ENCODE results near the gene ELF2.
A peak's percentile ranks its signal among the peaks of the same experiment; 100 is the strongest.
"Not testable (repeated sequence)": the region's sequence is repeated elsewhere in the genome, so short reads cannot be mapped to it uniquely, and the experiment has no call there.

ELF2 gene

DNA sequence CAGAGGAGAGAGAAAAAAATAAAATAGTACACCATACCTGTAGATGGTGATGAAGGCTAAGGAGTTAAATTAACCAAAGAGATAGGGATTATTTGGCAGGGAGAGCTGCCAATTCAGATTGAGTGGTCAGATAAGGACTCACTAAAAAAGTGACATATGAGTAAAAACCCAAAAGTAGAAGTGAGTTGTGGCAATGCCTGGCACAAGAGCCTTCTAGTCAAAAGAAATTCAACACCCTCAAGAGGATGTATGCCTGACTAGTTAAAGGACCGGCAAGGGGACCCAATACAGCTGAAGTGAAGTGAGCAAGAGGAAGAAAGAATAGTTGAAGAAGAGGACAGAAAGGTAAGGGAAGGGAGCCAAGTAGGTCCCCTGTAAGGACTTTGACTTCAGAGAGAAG, 34.9 kb downstream of the ELF2 start:
- DNase-seq = no peak

DNA sequence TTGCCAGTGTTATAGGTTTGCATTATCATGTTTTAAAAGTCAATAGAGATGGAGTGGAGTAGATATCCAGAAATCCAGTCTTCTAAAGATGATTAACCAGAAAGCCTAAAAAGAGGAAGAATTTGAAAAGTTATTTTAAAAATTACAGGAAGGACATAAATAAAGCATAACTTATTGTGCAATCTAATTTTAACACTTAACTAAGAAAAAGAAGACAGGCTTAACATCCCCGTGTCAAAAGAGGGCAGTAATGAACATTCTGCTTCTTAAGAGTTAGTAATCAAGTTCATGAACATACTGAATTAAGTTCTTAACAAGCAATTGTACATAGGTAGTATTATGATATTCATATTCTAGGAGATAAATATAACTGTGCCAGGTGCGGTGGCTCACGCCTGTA, 39.3 kb downstream of the ELF2 start:
- no peak for DNase-seq

DNA sequence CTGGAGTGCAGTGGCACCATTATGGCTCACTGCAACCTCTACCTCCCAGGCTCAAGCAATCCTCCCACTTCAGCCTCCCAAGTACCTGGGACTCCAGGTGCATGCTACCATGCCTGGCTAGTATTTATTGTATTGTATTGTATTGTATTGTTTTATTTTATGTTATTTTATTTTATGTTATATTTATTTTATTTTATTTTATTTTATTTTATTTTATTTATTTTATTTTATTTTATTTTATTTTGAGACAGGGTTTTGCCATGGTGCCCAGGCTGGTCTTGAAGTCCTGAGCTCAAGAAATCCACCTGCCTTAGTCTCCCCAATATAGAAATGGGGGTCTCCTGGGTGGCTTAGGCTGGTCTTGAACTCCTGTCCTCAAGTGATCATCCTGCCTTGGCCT, 42.6 kb downstream of the ELF2 start:
- DNase-seq = no peak

DNA sequence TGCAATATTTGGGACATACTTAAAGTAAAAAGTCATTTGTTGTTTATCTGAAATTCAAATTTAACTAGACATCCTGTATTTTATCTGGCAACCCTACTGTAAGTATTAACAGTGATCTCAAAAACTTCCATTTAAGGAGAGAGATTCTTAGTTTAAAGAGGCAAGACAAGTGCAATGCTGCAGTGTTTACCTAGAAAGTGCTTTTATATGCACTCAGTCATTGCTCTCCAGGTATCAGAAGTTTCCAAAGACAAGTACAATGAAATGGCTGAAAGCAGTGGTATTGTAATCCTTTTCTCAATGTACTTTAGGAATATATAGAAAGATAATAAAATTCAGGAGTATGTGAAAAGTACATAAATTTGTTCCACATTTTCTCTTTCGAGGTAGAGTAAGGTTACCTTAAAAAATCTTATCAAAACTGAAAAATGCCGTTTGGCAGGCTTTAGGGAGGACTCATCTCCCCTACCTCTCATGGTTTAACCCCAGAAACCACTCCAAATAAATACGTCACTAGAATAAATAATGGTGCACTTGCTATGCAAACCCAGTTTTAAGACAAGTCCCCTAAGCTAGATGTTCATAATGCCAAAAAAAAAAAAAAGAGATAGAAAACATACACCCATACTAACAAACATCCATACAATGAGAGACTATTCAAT, 45.7 kb downstream of the ELF2 start:
- DNase-seq = no peak

DNA sequence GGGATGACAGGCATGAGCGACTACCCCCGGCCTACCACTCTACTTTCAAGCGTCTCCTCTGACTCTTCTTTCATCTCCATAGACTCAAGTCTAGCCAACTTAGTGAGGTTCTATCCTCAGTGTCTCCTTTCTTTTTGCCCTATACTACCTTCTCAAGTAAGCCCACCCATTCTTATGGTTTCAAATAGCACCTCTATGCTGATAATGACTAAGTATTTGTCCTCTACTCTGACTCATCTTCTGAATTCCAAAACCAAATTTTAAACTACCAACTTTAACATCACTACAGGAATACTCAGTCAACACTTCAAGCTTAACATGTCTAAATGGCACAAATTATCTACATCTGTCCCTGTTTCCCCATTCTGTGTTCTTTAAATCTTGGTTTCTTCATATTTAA, 47.8 kb downstream of the ELF2 start:
- no peak for DNase-seq

DNA sequence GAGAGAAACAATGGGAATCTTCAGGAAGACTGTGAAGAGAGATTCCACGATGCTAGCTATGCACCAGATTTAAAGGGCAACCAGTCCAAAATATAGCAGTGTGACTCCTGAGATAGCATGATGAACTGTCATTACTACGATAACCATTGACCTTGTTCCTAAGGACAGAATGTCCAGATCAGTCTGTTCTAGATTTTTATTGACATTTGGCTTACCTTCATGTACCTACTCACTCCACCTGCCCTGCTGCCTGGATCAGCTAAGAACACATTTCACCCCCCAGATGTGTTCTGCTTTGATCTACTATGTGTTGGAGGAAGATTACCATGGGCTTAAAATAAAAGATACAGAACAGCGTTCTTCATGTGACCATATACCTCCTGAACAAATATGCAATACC, 50.1 kb downstream of the ELF2 start:
- no peak for DNase-seq

DNA sequence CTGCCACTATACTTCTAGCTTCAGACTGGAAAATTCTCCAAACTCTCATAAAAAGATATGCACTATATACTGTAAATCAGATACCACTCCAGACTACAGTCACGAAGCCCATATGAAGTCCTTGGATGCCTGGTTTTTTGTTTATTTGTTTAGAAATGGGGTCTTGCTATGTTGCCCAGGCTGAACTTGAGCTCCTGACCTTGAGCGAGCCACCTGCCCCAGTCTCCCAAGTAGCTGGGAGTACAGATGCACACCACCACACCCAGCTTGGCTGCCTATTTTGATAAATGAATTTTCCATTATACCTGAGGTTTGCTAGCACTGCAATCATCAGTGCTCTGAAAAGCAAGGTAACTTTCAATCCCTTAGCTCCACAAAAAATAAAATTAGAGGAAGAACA, 53.1 kb downstream of the ELF2 start:
- no peak for DNase-seq

DNA sequence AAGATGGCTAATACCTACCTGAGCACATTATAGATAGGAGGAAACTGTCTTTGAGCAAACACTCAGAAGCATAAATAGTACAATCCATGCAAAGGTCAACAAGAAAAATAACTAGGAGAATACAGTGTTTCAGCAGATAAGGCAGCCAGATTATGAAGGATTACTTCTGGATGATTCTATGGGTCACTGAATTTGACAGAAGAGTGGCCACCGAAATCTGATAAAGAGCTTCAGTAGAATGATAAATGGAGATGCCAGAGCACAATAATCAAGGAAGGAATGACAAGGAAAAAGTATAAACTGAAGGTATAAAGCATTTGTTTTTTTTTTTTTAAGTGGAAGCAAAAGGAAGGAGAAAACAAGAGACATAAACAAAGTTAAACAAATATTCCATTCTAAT, 58.7 kb downstream of the ELF2 start:
- no peak for DNase-seq

DNA sequence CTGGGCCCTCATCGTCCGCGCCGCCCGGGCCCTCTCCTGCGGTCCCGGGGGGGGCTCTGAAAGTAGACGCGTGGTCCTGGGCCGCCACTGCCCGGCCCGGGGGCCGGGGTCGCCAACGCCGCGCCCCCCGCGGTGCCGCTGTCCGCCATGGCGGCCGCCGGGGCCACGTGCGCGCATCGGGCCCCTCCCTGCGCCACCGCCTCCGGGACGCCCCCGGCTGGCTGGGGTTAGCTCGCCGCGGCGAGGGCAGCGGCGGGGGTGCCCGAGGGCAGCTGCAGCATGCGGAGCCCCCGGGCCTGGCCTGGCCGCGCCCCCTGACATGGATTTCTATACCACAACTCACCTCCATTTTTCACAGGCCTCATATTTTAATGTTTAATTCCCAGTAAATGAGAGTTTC, 61.8 kb downstream of the ELF2 start:
- no peak for DNase-seq

DNA sequence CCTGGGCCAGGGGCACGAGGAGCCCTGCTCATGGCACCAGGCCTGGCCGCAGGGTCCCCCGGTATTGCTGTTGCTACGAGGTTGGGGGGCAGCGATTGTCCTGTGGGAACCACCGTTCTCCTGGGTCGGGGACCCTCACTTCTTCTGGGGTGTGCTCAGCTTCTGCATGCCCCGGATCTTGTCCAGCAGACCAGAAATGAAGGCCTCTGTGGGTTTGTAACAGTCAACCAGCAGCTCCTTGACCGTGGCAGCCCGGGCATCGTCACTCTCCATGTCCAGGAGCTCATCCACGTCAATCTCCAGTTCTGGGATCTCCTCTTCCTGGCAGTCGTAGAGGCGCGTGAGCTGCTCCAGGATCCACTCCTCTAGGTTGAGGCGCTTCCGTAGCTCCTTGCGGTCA, 62.2 kb downstream of the ELF2 start:
- not testable (repeated sequence) for DNase-seq

DNA sequence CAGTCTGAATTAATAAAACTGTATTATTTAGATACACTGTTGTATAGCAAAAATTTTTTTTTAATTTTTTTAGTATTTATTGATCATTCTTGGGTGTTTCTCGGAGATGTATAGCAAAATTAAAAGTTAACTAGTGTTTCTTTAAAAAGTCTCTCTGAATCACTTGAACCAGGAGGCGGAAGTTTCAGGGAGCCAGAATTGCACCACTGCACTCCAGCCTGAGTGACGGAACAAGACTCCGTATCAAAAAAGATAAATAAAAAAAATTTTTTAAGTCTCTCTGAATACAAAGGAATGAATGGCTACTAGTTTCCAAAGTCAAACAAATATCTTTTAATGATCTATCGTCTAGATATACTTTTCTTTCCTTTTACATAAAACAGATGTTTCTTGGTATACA, 64.4 kb downstream of the ELF2 start:
- no peak for DNase-seq

DNA sequence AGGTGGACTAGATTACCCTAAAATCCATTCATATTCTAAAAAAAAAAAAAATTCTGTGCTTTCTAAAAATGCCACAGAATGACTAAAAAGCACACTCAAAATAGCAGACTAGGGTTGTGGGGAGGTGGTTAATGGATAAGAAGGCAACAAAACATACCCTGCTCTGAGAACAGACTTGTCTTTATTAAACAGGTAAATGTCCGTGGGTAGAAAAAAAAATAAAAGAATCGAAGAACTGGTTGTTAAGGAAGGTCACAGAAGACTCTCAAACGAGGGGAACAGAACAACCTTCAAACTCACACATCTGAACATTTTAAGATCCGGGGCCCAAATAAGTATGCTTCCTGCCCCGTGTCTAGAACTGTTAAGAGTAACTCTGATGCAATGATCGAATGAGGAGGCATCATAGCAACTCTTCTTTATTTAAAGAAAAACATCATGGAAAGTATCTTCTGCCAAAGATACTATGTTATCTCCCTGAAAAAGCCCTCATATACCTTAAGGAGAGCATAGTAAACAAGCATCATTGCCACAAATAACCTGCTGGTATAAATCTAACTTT, 68.4 kb downstream of the ELF2 start:
- no peak for DNase-seq

DNA sequence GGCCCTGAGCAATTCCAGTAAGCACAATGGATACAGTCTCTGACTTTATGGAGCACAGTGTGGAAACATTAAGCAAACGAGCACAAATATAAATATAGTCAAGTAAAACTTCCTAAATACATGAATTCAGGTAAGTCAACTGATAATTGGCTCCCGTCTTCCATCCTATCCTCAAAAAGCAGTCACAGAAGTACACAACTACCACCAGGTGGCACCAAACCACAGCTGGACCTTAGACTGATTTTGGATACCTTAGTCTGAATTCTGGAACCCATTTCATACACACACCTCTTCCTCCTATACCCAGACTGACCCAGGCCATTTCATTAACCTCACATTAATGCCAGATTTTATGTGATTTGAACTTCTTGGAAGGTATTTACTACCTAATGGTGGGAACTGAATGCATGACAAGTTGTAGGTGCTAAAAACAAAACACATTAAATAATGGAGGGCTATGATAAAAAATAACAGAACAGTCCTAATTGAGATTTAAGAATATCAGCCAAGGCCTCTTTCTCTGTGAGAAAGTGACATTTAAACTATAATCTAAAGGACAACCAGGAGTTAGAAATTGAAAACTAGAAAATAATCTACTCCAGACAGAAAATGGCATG, 77.5 kb downstream of the ELF2 start:
- DNase-seq = peak; percentile 77

DNA sequence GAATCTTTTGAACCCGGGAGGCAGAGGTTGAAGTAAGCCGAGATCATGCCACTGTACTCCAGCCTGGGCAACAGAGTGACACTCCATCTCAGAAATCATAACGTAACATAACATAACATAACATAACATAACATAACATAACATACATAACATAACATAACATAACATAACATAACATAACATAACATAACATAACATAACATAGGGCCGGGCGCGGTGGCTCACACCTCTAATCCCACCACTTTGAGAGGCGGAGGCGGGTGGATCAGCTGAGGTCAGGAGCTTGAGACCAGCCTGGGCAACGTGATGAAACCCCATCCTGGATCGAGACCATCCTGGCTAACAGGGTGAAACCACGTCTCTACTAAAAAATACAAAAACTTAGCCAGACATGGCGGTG, 84.7 kb downstream of the ELF2 start:
- DNase-seq = no peak

DNA sequence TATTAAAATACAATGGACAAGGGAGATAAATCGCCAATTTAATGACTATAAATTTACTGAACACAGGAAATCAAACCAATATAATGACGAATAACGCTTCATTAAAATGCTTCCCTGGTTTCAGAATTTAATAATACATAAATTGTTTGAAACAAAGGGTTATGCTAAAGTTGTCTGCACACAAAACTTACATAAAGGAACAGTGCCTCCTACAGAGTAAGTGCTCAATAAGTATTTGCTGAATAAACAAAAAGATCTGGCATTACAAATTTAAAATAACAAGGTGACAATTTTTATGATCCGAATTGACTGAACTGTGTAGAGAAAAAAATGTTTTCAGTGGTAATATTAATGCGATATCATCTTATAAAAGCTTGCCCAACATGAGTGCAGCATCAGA, 91.9 kb downstream of the ELF2 start:
- DNase-seq = no peak

DNA sequence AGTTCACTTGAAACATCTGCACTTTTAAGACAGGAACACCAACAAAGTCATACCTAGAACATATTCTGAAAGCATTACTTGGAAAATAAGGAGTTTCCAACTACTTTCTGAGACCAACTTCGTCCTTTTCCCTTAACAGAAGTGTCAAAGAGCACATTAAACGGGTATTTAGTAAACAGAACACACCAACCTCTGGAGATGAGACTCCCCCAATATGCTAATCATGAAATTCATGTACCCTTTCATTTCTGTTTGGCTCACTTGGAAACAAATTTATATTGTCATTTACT, 92.3 kb downstream of the ELF2 start:
- DNase-seq = no peak

DNA sequence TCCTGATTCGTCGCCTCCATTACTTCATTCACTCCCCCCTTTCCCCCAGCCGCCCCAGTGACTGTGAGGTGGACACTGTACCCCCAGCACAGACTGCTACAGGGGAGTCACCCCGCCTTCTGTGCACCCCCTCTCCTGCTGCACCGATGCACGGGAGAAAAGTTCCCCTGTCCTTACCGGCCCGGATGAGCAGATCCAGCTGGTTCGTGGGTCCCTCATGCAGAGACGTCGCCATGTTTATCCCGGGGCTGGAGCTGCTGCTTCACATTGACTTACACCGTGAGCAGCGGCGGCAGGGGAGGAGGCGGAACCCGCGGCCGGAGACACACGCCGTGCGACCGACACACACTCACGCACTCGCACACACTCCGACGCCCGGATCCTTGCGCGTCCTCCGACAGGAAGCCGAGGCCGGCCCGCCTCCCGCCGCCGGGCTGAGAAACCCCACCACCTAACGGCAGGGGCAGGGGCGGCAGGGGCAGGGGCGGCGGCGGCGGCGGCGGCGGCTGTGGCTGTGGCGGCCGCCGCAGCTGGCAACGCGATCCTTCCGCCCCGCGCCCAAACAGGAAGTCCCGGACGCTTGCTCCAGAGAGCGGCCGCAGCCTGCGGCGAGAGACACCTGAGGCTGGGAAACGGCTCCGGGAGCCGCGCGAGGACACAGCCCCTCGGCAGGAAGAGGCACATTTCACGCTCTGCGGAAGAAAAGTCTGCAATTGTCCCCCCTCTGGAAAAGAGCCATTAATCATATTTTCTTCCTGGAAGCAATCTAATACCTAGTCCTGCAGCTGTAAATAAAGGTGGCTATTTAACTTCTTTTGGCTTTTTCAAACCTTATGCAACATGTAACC, 92.8 kb downstream of the ELF2 start:
- peak; percentile 95 for DNase-seq

DNA sequence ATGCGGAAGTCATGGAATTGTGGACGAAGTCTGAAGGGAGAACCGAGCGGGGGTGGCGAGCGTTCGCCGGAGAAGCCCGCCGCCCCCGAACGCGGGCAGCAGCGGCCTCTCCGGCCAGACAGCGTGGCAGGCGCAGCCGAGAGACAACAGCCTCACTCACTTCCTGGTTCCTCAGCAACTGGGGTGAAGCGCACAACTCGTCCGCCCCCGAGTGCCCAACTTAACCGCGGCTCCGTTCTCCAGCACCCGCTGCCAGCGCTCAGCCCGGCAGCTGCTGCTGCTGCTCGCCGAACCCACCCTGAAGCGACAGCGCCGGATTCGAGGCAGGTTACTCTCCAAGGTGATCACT, 93.4 kb downstream of the ELF2 start:
- DNase-seq = no peak

DNA sequence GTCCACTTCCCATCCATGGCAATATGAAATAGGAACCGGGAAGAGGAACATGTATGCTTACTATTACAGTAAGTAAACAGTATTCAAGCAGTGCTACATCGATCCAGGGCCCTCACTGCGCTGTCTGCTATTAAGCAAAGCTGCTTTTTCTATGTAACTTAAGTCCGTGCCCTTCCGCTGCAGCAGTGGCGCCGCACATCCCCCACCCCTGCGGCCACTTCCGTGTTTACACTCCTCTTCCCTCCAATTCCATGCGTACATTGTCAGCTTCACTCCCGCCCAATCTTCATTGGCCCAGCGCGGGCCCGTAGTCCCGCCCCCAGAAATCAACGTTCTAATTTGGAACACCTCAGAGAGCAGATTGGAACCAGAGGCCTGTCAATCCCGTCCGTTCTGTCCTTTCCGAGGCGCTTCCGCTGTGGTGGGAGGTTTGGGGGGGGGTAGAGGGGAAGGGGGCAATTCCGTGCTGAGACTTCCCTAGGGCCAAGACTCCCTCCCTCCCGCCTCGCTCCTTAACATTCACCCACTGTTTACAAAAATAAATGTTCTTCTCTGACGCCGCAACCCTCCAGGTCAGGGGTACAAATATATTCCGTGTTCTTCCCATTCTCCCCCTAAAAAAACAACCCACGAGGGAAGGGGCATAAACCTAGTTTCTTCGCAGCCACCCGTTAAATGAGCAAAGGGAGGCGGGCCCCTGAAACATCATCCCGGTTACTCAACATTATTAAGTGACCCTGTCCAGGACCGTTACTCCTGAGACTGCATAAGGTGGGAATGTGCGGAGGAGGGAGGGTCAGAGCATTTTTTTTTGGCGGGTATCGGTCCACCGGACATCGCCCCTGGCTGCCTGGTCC, 94.0 kb downstream of the ELF2 start:
- DNase-seq = peak; percentile 98

DNA sequence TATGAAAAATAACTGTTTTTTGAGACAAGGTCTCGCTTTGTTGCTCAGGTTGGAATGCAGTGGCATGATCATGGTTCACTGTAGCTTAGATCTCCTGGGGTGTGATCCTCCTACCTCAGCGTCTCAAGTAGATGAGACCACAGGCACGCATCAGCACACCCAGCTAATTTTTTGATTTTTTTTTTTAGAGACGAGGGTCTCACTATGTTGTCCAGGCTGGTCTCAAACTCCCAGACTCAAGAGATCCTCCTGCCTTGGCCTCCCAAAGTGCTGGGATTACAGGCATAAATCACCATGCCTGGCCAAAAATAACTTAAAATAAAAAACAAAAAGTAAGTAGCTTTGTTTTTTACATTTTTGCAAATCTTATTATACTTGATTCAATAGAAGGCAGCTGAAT, 98.1 kb downstream of the ELF2 start:
- DNase-seq = no peak

DNA sequence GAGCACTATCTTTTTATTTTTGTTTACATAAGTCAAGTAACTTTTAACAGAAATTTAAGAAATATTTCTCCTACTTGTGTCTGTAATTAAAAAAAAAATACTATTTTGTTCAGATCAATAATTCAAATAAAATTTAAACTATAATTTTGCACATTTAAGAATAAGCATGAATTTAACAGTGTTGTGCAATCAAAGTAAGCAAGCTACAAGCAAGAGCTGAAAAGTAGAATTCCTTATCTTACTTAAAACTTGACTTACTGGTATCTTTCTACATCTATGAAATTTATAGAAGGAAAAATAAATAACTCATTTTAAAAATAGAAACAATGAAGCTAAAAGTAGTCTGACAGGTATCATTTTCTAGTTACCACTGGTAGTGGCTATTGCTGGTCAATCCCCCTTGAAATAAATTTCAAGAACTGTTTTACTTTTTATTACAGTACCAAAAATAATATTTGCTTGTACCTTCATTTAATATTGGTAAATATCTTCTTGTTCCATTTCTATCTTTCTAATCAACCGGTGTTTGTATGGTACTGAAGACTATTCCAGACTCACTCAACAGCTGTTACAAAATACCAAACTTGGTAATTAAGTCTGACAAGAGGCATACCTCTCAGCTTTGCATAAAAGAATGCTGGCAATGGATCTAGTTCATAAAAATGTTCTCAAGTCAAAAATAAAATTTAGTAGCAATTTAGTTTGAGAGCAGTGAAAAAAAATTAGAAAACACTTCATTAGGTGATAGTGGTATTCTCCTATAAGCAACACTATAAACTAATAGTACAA, 99.3 kb downstream of the ELF2 start:
- no peak for DNase-seq

DNA sequence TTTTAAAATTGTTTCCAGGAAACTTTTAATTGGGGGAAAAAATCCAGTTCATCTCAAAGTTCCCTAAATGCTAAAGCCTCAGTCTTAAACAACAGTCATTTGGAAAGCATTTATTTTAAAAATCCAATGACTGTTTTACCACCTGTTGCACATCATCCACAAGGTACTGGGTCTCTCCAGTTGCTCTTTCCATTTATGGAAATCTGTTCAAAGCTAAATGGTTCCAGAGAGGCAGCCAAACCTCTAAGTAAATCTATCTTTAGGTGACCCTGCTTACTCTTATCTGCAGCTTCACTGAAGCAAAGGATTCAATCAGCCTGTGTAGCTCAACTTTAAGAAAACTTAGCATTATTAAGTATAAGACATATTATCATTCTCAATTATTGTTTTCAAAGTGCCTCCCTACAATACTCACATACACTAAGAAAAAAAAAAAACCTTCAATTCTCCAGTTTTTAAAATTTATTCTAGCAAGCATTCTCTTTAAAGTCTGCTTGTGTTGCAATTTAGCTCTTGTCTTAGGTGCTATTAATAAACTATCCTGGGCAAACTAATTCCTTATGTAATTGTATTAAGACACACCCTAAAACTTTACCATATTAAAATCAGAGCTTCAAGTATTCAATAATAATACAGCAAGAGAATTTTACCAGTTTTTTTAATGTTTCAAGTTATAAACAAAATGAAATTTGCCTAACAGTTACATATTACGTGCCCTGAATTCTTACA, 100.8 kb downstream of the ELF2 start:
- DNase-seq = no peak
